Neutrophil (primary cell): ENCODE data around the gene PDE8A.

Experiments
- H3K27ac ChIP-seq: fragments of 200-600 bp; sonication (generic); 2 replicates; pipeline ENCODE4 v1.5.1; 2016; ENCODE audit warnings: mild to moderate bottlenecking, moderate library complexity
- H3K27me3 ChIP-seq: fragments of 200-600 bp; sonication (generic); 2 replicates; pipeline ENCODE4 v1.6.0; 2016; ENCODE audit warnings: mild to moderate bottlenecking
- H3K36me3 ChIP-seq: fragments of 200-600 bp; sonication (generic); 2 replicates; pipeline ENCODE4 v1.5.1; 2017
- H3K4me1 ChIP-seq, 2 experiments: fragments of 200-600 bp in 1 of 2; sonication (generic) in 1 of 2; 1 replicate in 1 of 2; 2 replicates in 1 of 2; pipeline versions ENCODE4 v1.5.1 to v1.6.1; 2013 to 2016; ENCODE audit warnings: low read depth in 1 of 2, low read length in 1 of 2, mild to moderate bottlenecking in 1 of 2, moderate library complexity in 1 of 2; ENCODE audit not compliant: control insufficient read depth in 1 of 2, insufficient read depth in 1 of 2
- H3K4me3 ChIP-seq, 2 experiments: fragments of 200-600 bp in 1 of 2; sonication (generic) in 1 of 2; 1 replicate in 1 of 2; 2 replicates in 1 of 2; pipeline ENCODE4 v1.5.1; 2013 to 2016; ENCODE audit warnings: low read depth in 1 of 2, low read length in 1 of 2, mild to moderate bottlenecking in 1 of 2, moderate library complexity in 1 of 2
- H3K9me3 ChIP-seq: fragments of 200-600 bp; sonication (generic); 2 replicates; pipeline ENCODE4 v1.5.1; 2016
- CTCF ChIP-seq: fragments of 200-600 bp; sonication (generic); IDR thresholded peaks from 2 replicates; pipeline ENCODE4 v1.5.1; 2016; ENCODE audit warnings: antibody characterized with exemption

PDE8A gene

DNA sequence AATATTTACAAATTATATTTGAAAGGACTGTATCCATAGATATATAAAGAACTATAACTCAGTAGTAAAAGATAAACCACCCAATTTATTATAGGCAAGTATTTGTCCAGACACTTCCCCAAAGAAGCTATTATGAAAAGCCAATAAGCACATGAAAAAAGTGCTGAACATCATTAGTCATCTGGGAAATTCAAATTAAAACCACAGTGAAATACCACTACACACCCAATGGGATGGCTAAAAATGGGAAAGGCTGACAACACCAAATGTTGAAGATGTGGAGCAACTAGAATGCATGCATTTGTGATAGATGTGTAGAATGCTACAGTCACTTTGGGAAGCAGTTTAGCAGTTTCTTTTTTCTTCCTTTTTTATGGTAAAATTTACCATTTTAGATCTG is 147.0 kb downstream of the PDE8A start:
- Histone ChIP-seq H3K27me3 (no peaks in the 10 kb centered on the region), H3K4me1 (peaks cover 0 to 9% of the 10 kb centered on the region in 2 experiments), H3K27ac (no peak overlapping the region), H3K36me3 (peaks cover 11% of the 10 kb centered on the region), H3K9me3 (no peaks in the 10 kb centered on the region), H3K4me3 (no peak overlapping the region)
- no peak for TF ChIP-seq CTCF

- peaks cover 11% of the 10 kb centered on the region for H3K36me3 ChIP-seq
- H3K4me3 ChIP-seq, result no peak overlapping the region
Measured at GRCh38 chr15:85129881-85130280, 148.2 kb downstream of the PDE8A start.

DNA sequence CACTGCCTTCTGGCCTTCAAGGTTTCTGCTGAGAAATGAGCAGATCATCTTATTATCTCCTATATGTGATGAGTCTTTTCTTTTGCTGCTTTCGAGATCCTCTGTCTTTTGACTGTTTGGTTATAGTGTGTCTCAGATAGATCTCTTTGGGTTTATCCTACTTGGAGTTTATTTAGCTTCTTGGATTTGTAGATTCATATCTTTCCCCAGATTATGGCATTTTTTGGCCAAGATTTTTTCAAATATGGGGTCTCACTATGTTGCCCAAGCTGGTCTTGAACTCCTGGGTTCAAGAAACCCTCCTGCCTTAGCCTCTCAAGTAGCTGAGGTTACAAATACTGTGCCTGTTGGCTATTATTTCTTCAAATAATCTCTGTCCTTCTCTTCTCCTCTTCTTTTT is 150.3 kb downstream of the PDE8A start:
- no peak overlapping the region for H3K27ac ChIP-seq
- H3K27me3 ChIP-seq, result no peaks in the 10 kb centered on the region
- peaks cover 15% of the 10 kb centered on the region for H3K36me3 ChIP-seq
- no peaks in the 10 kb centered on the region for H3K4me1 ChIP-seq
- TF ChIP-seq CTCF, result no peak
- no peaks in the 10 kb centered on the region for H3K9me3 ChIP-seq
- H3K4me3 ChIP-seq, result no peak overlapping the region

More at GRCh38 chr15:85129881-85130280, 148.2 kb downstream of the PDE8A start:
- Histone ChIP-seq H3K27ac (no peak overlapping the region), H3K27me3 (no peaks in the 10 kb centered on the region), H3K9me3 (no peaks in the 10 kb centered on the region), H3K4me1 (no peaks in the 10 kb centered on the region)
- no peak for TF ChIP-seq CTCF

DNA sequence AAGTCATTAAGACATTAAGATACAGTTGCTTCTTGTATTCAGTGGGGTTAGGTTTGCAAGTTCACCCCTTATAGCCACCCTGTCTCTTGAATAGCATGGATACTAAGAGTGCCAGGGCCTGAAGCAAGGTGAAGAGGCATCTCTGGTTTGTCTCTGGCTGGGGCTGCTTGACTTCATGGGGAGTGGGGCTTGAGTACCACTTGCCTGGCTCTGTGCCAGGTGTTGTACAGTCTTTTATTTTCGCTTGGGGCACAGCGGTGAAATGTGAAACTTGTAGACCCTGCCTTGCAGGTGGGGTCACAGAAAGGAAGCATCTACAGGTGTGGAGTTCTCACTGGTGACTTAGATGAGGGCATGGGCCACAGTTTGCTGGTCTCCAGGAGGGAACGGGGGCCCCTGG is 152.1 kb downstream of the PDE8A start:
- Histone ChIP-seq H3K36me3 (peaks cover 28% of the 10 kb centered on the region), H3K27ac (no peak overlapping the region), H3K4me1 (no peaks in the 10 kb centered on the region), H3K4me3 (no peak overlapping the region), H3K27me3 (no peaks in the 10 kb centered on the region), H3K9me3 (no peaks in the 10 kb centered on the region)
- TF ChIP-seq CTCF, result no peak

- Histone ChIP-seq H3K27me3 (no peaks in the 10 kb centered on the region), H3K36me3 (peaks cover 35% of the 10 kb centered on the region), H3K4me1 (no peaks in the 10 kb centered on the region), H3K4me3 (no peak overlapping the region), H3K27ac (no peak overlapping the region), H3K9me3 (no peaks in the 10 kb centered on the region)
- no peak for TF ChIP-seq CTCF
Measured at GRCh38 chr15:85137489-85138168, 156.0 kb downstream of the PDE8A start.
